Memory B cell (primary cell): ENCODE results near the gene NRXN3.
"Not testable (repeated sequence)": the region's sequence is repeated elsewhere in the genome, so short reads cannot be mapped to it uniquely, and the experiment has no call there.

ENCODE experiments used
- ATAC-seq: fragments of 150-1000 bp; cut with Tn5 transposase; 2 replicates; pipeline ENCODE4 v1.10.0; 2021; ENCODE audit warnings: low read depth, mild to moderate bottlenecking, moderate library complexity
- DNase-seq, 2 donors: peaks; one replicate each; pipeline ENCODE4 v3.0.0; 2022; ENCODE audit warnings: low spot score in 2 of 2
- H3K27ac Mint-ChIP-seq: one replicate; pipeline ENCODE4 v1.8.0; 2022; ENCODE audit warnings: mild to moderate bottlenecking, moderate library complexity, mixed read lengths
- H3K27me3 Mint-ChIP-seq: one replicate; pipeline ENCODE4 v1.8.0; 2022; ENCODE audit warnings: mixed read lengths
- H3K36me3 Mint-ChIP-seq: one replicate; pipeline ENCODE4 v1.8.0; 2022; ENCODE audit warnings: mild to moderate bottlenecking, mixed read lengths
- H3K4me1 Mint-ChIP-seq: one replicate; pipeline ENCODE4 v1.8.0; 2022; ENCODE audit warnings: mixed read lengths
- H3K4me3 Mint-ChIP-seq: one replicate; pipeline ENCODE4 v1.8.0; 2022; ENCODE audit warnings: mild to moderate bottlenecking, moderate library complexity, mixed read lengths
- H3K9me3 Mint-ChIP-seq: one replicate; pipeline ENCODE4 v1.8.0; 2022; ENCODE audit warnings: mixed read lengths

Gene NRXN3

GRCh38 chr14:79734656-79735055, 1564.5 kb downstream of the NRXN3 start:
- no peak for ATAC-seq
- Mint-ChIP-seq H3K9me3 (peaks cover 9% of the 10 kb centered on the region), H3K36me3 (peaks cover 2% of the 10 kb centered on the region)

GRCh38 chr14:79735121-79735520, 1564.9 kb downstream of the NRXN3 start:
- no peak for DNase-seq
- Mint-ChIP-seq H3K4me3 (no peak overlapping the region), H3K4me1 (no peaks in the 10 kb centered on the region), H3K9me3 (peaks cover 11% of the 10 kb centered on the region), H3K36me3 (peaks cover 2% of the 10 kb centered on the region), H3K27ac (no peak overlapping the region), H3K27me3 (no peaks in the 10 kb centered on the region)
- no peak for ATAC-seq

More at GRCh38 chr14:79734656-79735055, 1564.5 kb downstream of the NRXN3 start:
- no peaks in the 10 kb centered on the region for H3K27me3 Mint-ChIP-seq
- no peak for DNase-seq
- H3K4me1 Mint-ChIP-seq, result no peaks in the 10 kb centered on the region
- H3K4me3 Mint-ChIP-seq, result no peak overlapping the region
- no peak overlapping the region for H3K27ac Mint-ChIP-seq

- Mint-ChIP-seq H3K4me3 (no peak overlapping the region), H3K9me3 (peaks cover 14% of the 10 kb centered on the region), H3K27me3 (no peaks in the 10 kb centered on the region), H3K4me1 (no peaks in the 10 kb centered on the region), H3K27ac (no peak overlapping the region), H3K36me3 (peaks cover 2% of the 10 kb centered on the region)
- DNase-seq (no peak), ATAC-seq (no peak)
Observed at GRCh38 chr14:79740066-79740601, 1570.0 kb downstream of the NRXN3 start.

DNA sequence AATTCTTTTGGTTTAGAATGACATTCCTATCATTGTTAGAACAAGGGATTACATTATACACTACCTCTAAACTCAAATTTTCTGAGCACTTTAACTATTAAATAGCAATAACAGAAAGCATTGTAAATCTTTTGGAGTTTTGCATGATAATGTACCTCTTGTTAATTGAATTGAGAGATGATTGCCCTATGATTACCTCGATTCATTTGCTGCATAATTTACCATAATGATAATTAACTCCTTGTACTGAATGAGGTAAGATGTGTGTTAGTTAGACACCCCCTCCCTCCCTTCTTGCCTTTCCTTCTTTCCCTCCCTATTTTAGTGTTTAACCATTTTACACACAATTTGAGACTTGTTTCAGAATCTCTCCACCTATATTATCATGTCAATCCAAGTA, 1572.0 kb downstream of the NRXN3 start:
- no peak overlapping the region for H3K27ac Mint-ChIP-seq
- no peak overlapping the region for H3K4me3 Mint-ChIP-seq
- no peak for DNase-seq
- H3K27me3 Mint-ChIP-seq, result no peaks in the 10 kb centered on the region
- no peak for ATAC-seq
- no peaks in the 10 kb centered on the region for H3K4me1 Mint-ChIP-seq
- H3K36me3 Mint-ChIP-seq, result no peaks in the 10 kb centered on the region
- H3K9me3 Mint-ChIP-seq, result peaks cover 11% of the 10 kb centered on the region

DNA sequence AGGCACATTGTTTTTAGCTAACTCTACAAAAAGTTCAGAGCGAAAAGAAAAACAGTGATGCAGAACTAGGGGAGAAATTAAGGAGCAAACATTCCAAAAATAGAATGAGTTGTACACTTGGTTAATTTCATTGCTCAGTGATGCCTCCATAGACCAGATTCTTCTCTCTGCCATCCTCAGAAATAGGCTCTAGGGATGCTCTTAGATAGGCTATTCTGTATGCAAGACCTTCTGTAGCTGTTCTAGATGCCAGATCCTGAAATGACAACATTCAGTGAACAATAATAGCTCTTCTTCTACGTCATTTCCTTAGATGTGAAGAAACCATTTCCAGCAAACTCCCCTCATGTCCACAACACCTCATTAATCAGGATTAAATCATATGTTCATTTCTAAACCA, 1574.9 kb downstream of the NRXN3 start:
- no peak for ATAC-seq
- Mint-ChIP-seq H3K4me1 (no peaks in the 10 kb centered on the region), H3K27me3 (no peaks in the 10 kb centered on the region), H3K36me3 (no peaks in the 10 kb centered on the region), H3K27ac (no peak overlapping the region), H3K4me3 (no peak overlapping the region), H3K9me3 (peaks cover 4% of the 10 kb centered on the region)
- DNase-seq, result no peak

GRCh38 chr14:79749065-79749464, 1578.9 kb downstream of the NRXN3 start:
- DNase-seq (no peak), ATAC-seq (no peak)
- Mint-ChIP-seq H3K36me3 (no peaks in the 10 kb centered on the region), H3K9me3 (no peaks in the 10 kb centered on the region), H3K4me1 (no peaks in the 10 kb centered on the region), H3K27ac (no peak overlapping the region), H3K4me3 (no peak overlapping the region), H3K27me3 (no peaks in the 10 kb centered on the region)

- Mint-ChIP-seq H3K27ac (no peak overlapping the region), H3K4me3 (no peak overlapping the region), H3K36me3 (no peaks in the 10 kb centered on the region), H3K27me3 (no peaks in the 10 kb centered on the region), H3K9me3 (peaks cover 3% of the 10 kb centered on the region), H3K4me1 (no peaks in the 10 kb centered on the region)
- no peak for ATAC-seq
- DNase-seq, result no peak
Observed at GRCh38 chr14:79758985-79759384, 1588.8 kb downstream of the NRXN3 start.

DNA sequence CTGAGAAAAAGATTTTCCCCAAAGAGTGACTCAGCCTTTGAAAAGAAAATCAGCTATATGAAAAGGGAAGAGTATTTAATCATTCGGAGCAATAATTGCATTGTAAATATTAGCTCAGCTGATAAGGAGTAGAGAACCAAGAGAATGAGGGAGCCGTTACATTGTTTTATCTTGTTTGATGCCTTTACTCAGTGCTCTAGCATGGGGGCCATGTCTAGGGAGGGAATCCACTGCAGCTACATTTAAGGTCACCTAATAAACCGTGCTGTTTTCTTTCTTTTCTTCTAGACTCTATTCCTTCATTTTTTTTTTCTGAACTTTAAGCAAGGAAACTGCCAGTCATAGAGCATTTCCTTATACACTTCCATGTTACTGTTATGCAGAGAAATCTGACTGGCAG, 1594.2 kb downstream of the NRXN3 start:
- no peak overlapping the region for H3K27ac Mint-ChIP-seq
- ATAC-seq (no peak), DNase-seq (no peak)
- H3K36me3 Mint-ChIP-seq, result no peaks in the 10 kb centered on the region
- H3K4me1 Mint-ChIP-seq, result no peaks in the 10 kb centered on the region
- peaks cover 3% of the 10 kb centered on the region for H3K9me3 Mint-ChIP-seq
- no peaks in the 10 kb centered on the region for H3K27me3 Mint-ChIP-seq
- no peak overlapping the region for H3K4me3 Mint-ChIP-seq

- Mint-ChIP-seq H3K9me3 (peaks cover 1% of the 10 kb centered on the region), H3K4me3 (no peak overlapping the region), H3K4me1 (no peaks in the 10 kb centered on the region), H3K27ac (no peak overlapping the region), H3K27me3 (no peaks in the 10 kb centered on the region), H3K36me3 (no peaks in the 10 kb centered on the region)
- ATAC-seq (no peak), DNase-seq (no peak)
Observed at GRCh38 chr14:79766511-79766910, 1596.3 kb downstream of the NRXN3 start.

- no peaks in the 10 kb centered on the region for H3K4me1 Mint-ChIP-seq
- peaks cover 1% of the 10 kb centered on the region for H3K9me3 Mint-ChIP-seq
- ATAC-seq (no peak), DNase-seq (no peak)
- no peak overlapping the region for H3K27ac Mint-ChIP-seq
- no peaks in the 10 kb centered on the region for H3K27me3 Mint-ChIP-seq
- no peaks in the 10 kb centered on the region for H3K36me3 Mint-ChIP-seq
- no peak overlapping the region for H3K4me3 Mint-ChIP-seq
Observed at GRCh38 chr14:79767251-79767650, 1597.1 kb downstream of the NRXN3 start.

DNA sequence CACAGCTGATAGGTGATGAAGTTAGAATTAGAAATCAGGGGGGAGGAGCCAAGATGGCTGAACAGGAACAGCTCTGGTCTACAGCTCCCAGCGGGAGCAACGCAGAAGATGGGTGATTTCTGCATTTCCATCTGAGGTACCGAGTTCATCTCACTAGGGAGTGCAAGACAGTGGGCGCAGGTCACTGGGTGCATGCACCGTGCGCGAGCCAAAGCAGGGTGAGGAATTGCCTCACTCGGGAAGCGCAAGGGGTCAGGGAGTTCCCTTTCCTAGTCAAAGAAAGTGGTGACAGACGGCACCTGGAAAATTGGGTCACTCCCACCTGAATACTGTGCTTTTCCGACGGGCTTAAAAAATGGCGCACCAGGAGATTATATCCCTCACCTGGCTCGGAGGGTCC, 1597.5 kb downstream of the NRXN3 start:
- H3K4me1 Mint-ChIP-seq, H3K9me3 Mint-ChIP-seq, H3K27ac Mint-ChIP-seq, DNase-seq, ATAC-seq, H3K4me3 Mint-ChIP-seq, H3K36me3 Mint-ChIP-seq, H3K27me3 Mint-ChIP-seq: not testable (repeated sequence)

DNA sequence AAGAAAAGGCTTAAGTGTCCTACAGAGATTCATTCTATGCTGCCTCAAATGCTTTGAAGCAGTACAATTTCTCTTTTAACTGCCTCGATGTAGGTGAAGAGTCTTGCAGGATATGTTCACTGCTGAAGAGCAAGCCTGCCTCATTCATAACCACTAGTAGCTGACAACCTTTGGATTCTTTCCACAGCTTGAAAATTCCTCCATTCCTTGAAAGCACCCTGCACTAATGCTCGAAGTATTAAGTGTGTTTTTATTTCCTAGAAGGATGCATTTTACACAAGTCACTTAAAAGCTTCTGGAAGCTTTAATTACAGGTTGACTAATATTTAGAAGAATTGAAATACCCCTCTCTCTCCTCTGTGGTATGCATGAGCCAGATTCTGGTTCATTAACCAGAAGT, 1611.7 kb downstream of the NRXN3 start:
- no peaks in the 10 kb centered on the region for H3K27me3 Mint-ChIP-seq
- H3K4me1 Mint-ChIP-seq, result no peaks in the 10 kb centered on the region
- H3K36me3 Mint-ChIP-seq, result peaks cover 1% of the 10 kb centered on the region
- peaks cover 5% of the 10 kb centered on the region for H3K9me3 Mint-ChIP-seq
- H3K27ac Mint-ChIP-seq, result no peak overlapping the region
- no peak overlapping the region for H3K4me3 Mint-ChIP-seq
- DNase-seq (no peak), ATAC-seq (no peak)

DNA sequence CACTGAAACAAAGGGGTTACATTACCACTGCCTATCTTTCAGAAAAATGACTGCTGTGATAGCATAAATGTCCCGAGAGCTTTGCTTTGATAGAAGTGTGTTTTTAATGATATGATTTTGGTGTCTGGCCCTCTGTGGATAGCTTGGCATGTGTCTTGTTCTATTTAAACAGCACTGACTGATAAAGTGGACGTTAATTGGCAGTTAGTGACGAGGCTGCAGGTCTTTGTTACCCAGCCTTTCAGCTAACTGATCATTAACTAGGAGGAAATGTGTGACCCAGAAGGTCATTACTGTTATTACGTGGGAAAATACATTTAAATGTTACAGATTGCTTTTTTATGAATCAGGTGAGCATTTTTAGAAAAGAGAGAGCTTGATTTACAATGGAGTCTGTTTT, 1612.9 kb downstream of the NRXN3 start:
- Mint-ChIP-seq H3K9me3 (peaks cover 9% of the 10 kb centered on the region), H3K27me3 (no peaks in the 10 kb centered on the region), H3K36me3 (no peaks in the 10 kb centered on the region), H3K27ac (no peak overlapping the region), H3K4me3 (no peak overlapping the region), H3K4me1 (no peaks in the 10 kb centered on the region)
- DNase-seq (no peak), ATAC-seq (no peak)

DNA sequence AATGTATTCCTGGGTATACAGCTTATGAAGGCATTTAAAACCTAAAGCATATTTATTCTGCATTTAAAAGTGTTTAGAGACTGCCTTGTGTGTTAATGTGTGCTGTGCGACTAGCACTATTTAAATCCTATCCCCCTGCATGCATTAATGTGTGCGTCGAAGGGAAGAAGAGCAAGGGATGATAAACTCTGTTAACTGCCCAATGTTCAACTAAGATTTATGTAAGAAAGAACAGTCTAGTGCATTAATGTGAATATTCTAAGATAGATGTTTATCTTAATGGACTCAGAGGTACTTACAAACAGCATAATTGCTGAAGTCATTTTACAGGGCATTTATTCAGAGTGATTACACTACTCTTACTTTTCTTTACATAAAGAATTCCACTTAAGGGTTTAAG, 1616.3 kb downstream of the NRXN3 start:
- H3K36me3 Mint-ChIP-seq, result no peaks in the 10 kb centered on the region
- H3K4me1 Mint-ChIP-seq, result no peaks in the 10 kb centered on the region
- no peak overlapping the region for H3K27ac Mint-ChIP-seq
- H3K9me3 Mint-ChIP-seq, result peaks cover 7% of the 10 kb centered on the region
- ATAC-seq (no peak), DNase-seq (no peak)
- H3K27me3 Mint-ChIP-seq, result no peaks in the 10 kb centered on the region
- H3K4me3 Mint-ChIP-seq, result no peak overlapping the region

DNA sequence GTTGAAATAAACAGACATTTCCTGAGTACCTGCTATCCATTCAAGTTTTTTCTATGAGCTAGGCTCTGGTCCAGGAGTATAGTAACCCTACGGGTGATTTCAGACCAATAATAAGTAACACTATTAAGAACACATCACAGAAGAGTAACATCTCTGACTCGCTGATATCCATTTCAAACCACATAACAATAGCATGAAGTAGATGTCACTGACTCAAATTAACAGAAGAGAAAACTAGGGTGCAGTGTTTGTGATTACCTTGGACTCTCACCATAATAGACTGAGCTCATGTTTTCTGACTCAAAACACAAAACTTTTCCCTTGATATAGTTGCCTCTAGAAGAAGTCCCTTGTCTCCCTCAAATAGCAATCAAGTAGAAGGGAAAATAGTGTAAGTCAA, 1618.2 kb downstream of the NRXN3 start:
- Mint-ChIP-seq H3K4me3 (no peak overlapping the region), H3K9me3 (peaks cover 7% of the 10 kb centered on the region), H3K27ac (no peak overlapping the region), H3K36me3 (no peaks in the 10 kb centered on the region), H3K4me1 (no peaks in the 10 kb centered on the region), H3K27me3 (no peaks in the 10 kb centered on the region)
- DNase-seq (no peak), ATAC-seq (no peak)
